22Rv1 (cell line): Measurements from ENCODE around the gene TSPAN5.

ENCODE experiments used
- H3K27ac ChIP-seq: fragments of 450-650 bp; 2 replicates; pipeline ENCODE4 v1.5.1; 2017
- CTCF ChIP-seq: fragments of 450-650 bp; IDR thresholded peaks from 2 replicates; pipeline ENCODE4 v1.5.1; 2017; ENCODE audit warnings: mild to moderate bottlenecking
- ZFX ChIP-seq: fragments of 450-650 bp; IDR thresholded peaks from 2 replicates; pipeline ENCODE4 v1.6.1; 2017; ENCODE audit warnings: antibody characterized with exemption, borderline replicate concordance

The TSPAN5 gene

GRCh38 chr4:98606894-98607293 lies 51.5 kb downstream of the TSPAN5 start:
- no peak overlapping the region for H3K27ac ChIP-seq
- TF ChIP-seq CTCF (no peak), ZFX (no peak)

GRCh38 chr4:98605216-98605615 lies 53.2 kb downstream of the TSPAN5 start:
- no peak for TF ChIP-seq CTCF
- no peak for TF ChIP-seq ZFX
- no peak overlapping the region for H3K27ac ChIP-seq

- H3K27ac ChIP-seq = no peak overlapping the region
- TF ChIP-seq CTCF (no peak), ZFX (no peak)
These were observed 53.7 kb downstream of the TSPAN5 start for GRCh38 chr4:98604723-98605122.

- H3K27ac ChIP-seq = no peak overlapping the region
- TF ChIP-seq CTCF = no peak
- no peak for TF ChIP-seq ZFX
These were observed 54.5 kb downstream of the TSPAN5 start for GRCh38 chr4:98603683-98604521.

- no peak overlapping the region for H3K27ac ChIP-seq
- TF ChIP-seq ZFX (no peak), CTCF (no peak)
These were observed 56.1 kb downstream of the TSPAN5 start for GRCh38 chr4:98602270-98602669.

GRCh38 chr4:98601708-98602107 lies 56.7 kb downstream of the TSPAN5 start:
- H3K27ac ChIP-seq = no peak overlapping the region

More at GRCh38 chr4:98601708-98602107, 56.7 kb downstream of the TSPAN5 start:
- no peak for TF ChIP-seq CTCF
- no peak for TF ChIP-seq ZFX
